ENCODE measurements around the gene PRDM16. TPM values are rescaled to one million over a fixed set of nuclear protein-coding genes. Genes with fewer than 3 reads are reported as not detected.

PRDM16 gene
- total and polyA plus RNA-seq, 2 of the 4 experiments (the other 2 are of a cell fraction): 0.02 TPM; not detected in 1

GRCh38 chr1:3419415-3420204 lies 350.6 kb downstream of the PRDM16 start:
- no peak overlapping the region for H2AK9ac ChIP-seq (replicated peaks; ENCODE audit: low read depth, low read length, poor library complexity)
- H3K4me3 ChIP-seq (ENCODE audit: insufficient read depth, low read depth, low read length): no peak overlapping the region
- H3K9ac ChIP-seq (ENCODE audit: low read depth, low read length): no peak overlapping the region
- H3K4me1 ChIP-seq (ENCODE audit: control insufficient read depth, insufficient read depth, low read length): no peaks in the 10 kb centered on the region
- no peak overlapping the region for H3K4me2 ChIP-seq (ENCODE audit: low read depth, low read length)
- DNase-seq (no peak), ATAC-seq (ENCODE audit: low read depth) (no peak)
- H3K4ac ChIP-seq (ENCODE audit: low read depth, low read length): no peak overlapping the region
- H4K8ac ChIP-seq (ENCODE audit: low read depth in 2 of 2, low read length in 2 of 2): no peak overlapping the region
- in situ Hi-C loops (cut with MboI; ENCODE audit: low sequenced_read_pairs) (loop anchor here (5.0 kb wide), 1 partner anchor 1007 kb away; the partner anchor contains the start of gene PEX10), intact Hi-C loops (cut with micrococcal nuclease) (no loop called here), dilution Hi-C loops (cut with HindIII; ENCODE audit: low sequenced_read_pairs, unreplicated experiment) (no loop called here)
- CTCF ChIA-PET: interaction anchor here (0.6 kb wide), 2 partner anchors 344 to 576 kb away, joined by 3 to 4 read pairs; no protein-coding TSS in a partner anchor
- H4K5ac ChIP-seq (ENCODE audit: low read depth, low read length): no peak overlapping the region
- H3K36me3 ChIP-seq (ENCODE audit: control insufficient read depth, insufficient read depth, low read length): no peaks in the 10 kb centered on the region
- no peak overlapping the region for H3K27ac ChIP-seq (ENCODE audit: insufficient read depth, low read length)
- no peaks in the 10 kb centered on the region for H3K9me1 ChIP-seq (ENCODE audit: insufficient read depth, low read length)
- POLR2A ChIA-PET (ENCODE audit: unreplicated experiment): no interaction called here
- H3K56ac ChIP-seq (ENCODE audit: extremely low read depth, insufficient read depth, low read length): no peak overlapping the region
- peak overlapping the region; percentile 32 for H2AFZ ChIP-seq (replicated peaks; ENCODE audit: low read length, poor library complexity)
- no peaks in the 10 kb centered on the region for H3K79me1 ChIP-seq (ENCODE audit: low read depth in 1 of 2, low read length in 2 of 2)
- H3K14ac ChIP-seq (replicated peaks; ENCODE audit: low read depth, low read length): no peak overlapping the region
- no peak overlapping the region for H2BK5ac ChIP-seq (ENCODE audit: low read depth, low read length, poor library complexity, severe bottlenecking)
- TF ChIP-seq USF2 (IDR thresholded peaks at IDR 0.05; ENCODE audit: low read depth, low read length): no peak
- TF ChIP-seq RFX5 (IDR thresholded peaks at IDR 0.05; ENCODE audit: low read depth, low read length): no peak
- no peak for TF ChIP-seq MAZ (IDR thresholded peaks at IDR 0.05; ENCODE audit: borderline replicate concordance, low read depth, low read length)
- TF ChIP-seq RAD21 (IDR thresholded peaks at IDR 0.05; ENCODE audit: low read length): no peak
- TF ChIP-seq NFE2L2 (IDR thresholded peaks at IDR 0.05; ENCODE audit: low read depth, low read length): no peak
- TF ChIP-seq CHD1 (IDR thresholded peaks at IDR 0.05; ENCODE audit: low read depth, low read length): no peak
- TF ChIP-seq BHLHE40 (IDR thresholded peaks at IDR 0.05; ENCODE audit: low read depth, low read length): no peak
- TF ChIP-seq ELK1 (IDR thresholded peaks at IDR 0.05; ENCODE audit: borderline replicate concordance, low read depth, low read length): no peak
- no peak for TF ChIP-seq POLR2A (IDR thresholded peaks at IDR 0.05; ENCODE audit: low read depth, low read length)
- H3K23ac ChIP-seq (ENCODE audit: low read depth, low read length): no peak overlapping the region
- peaks cover 5% of the 10 kb centered on the region; the same call in 1 of the 2 replicates for H3K9me3 ChIP-seq (ENCODE audit: control insufficient read depth, insufficient read depth, low read length)
- no peak overlapping the region for H2BK20ac ChIP-seq (ENCODE audit: low read depth, low read length)
- H2BK120ac ChIP-seq (ENCODE audit: low read depth, low read length): no peak overlapping the region
- no peak overlapping the region for H2AK5ac ChIP-seq (ENCODE audit: low read depth, low read length)
- WGBS, 2 experiments (ENCODE audit: extremely low coverage in 2 of 2, insufficient read length in 1 of 2): 53% methylated on average over 4 of the region's 15 CpGs; no CpG with 5 or more reads in 1 of the 2 experiments
- H3K18ac ChIP-seq (ENCODE audit: low read depth, low read length): no peak overlapping the region
- BruUV-seq (replicated peaks): no TSS peak
- H2BK15ac ChIP-seq (ENCODE audit: low read depth, low read length): no peak overlapping the region
- H3K27me3 ChIP-seq (ENCODE audit: control insufficient read depth, insufficient read depth, low read length): peaks cover 9% of the 10 kb centered on the region; the same call in 1 of the 2 replicates
- no peaks in the 10 kb centered on the region for H4K20me1 ChIP-seq (ENCODE audit: insufficient read depth, low read length)
- no peak overlapping the region for H4K91ac ChIP-seq (ENCODE audit: insufficient read depth, low read depth, low read length)
